ENCODE results near the gene NPAS2.

DNA sequence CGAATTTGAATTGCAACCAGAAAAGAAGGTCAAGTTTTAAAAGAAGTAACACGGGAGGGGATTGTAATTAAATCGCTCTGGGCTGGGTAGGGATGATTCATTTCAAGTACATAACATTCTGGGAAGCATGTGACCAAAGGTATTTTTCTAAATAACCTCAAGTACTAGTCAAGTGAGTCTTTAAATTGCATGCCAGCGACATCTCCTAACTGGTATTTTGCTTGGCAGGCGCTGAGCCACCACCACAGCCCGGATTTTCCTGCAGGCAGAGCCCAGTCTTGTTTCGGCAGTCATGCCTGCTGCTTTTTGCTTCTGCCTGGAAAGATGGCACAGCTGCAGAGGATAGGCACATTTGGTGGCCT, 33.7 kb upstream of the NPAS2 start:
- TF ChIP-seq, protein P1, sequence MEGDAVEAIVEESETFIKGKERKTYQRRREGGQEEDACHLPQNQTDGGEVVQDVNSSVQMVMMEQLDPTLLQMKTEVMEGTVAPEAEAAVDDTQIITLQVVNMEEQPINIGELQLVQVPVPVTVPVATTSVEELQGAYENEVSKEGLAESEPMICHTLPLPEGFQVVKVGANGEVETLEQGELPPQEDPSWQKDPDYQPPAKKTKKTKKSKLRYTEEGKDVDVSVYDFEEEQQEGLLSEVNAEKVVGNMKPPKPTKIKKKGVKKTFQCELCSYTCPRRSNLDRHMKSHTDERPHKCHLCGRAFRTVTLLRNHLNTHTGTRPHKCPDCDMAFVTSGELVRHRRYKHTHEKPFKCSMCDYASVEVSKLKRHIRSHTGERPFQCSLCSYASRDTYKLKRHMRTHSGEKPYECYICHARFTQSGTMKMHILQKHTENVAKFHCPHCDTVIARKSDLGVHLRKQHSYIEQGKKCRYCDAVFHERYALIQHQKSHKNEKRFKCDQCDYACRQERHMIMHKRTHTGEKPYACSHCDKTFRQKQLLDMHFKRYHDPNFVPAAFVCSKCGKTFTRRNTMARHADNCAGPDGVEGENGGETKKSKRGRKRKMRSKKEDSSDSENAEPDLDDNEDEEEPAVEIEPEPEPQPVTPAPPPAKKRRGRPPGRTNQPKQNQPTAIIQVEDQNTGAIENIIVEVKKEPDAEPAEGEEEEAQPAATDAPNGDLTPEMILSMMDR (conservative IDR thresholded peaks at IDR 0.05 in 1 of 2, IDR thresholded peaks at IDR 0.05 in 1 of 2; ENCODE audit: low read depth in 1 of 2, low read length in 2 of 2), result no peak
- TF ChIP-seq EZH2 (IDR thresholded peaks at IDR 0.05; ENCODE audit: low read length, missing control alignments), result no peak
